GM08714 (cell line): ENCODE measurements around the gene TJAP1.

ENCODE experiments used
- H3K4me3 ChIP-seq: fragments of 200-500 bp; sonication (Bioruptor generic); 2 replicates; pipeline ENCODE4 v1.5.1; 2014; ENCODE audit warnings: mild to moderate bottlenecking, low read length, inconsistent platforms
- ZNF274 ChIP-seq: IDR thresholded peaks from 2 replicates; pipeline ENCODE4 v1.6.1; 2012; ENCODE audit warnings: mild to moderate bottlenecking, low read depth, low read length

Gene TJAP1

GRCh38 chr6:43477235-43478007, at the start of gene TJAP1:
TJAP1 (plus strand) TSS chr6:43477570; CDS start chr6:43499002, 21,432 bp downstream.
- peak within 1 kb of the TSS; percentile 87 for H3K4me3 ChIP-seq
- TF ChIP-seq ZNF274: no peak

GRCh38 chr6:43428112-43428570, 49.2 kb upstream of the TJAP1 start:
- TF ChIP-seq ZNF274: no peak
- H3K4me3 ChIP-seq: peak overlapping the region; percentile 69

DNA sequence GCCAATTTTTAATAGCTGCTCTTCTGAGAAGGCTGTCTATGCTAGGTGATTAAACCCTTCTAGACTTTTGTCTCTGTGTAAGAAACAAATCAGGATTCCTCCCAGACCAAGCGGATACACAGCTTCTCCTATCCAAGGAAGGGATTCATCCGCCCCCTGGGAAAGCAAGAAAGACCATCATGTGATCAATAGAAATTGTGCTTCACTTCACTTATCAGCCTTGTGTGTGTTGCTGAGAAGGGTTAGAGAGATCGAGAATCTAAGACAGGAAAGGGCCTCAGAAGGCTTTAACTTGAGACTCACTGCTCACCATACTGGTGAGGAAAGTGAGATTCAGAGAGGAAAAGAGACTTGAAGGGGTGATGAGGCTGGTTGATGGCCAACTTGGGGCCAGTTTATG, 48.5 kb upstream of the TJAP1 start:
- peak overlapping the region; percentile 69 for H3K4me3 ChIP-seq
- no peak for TF ChIP-seq ZNF274

DNA sequence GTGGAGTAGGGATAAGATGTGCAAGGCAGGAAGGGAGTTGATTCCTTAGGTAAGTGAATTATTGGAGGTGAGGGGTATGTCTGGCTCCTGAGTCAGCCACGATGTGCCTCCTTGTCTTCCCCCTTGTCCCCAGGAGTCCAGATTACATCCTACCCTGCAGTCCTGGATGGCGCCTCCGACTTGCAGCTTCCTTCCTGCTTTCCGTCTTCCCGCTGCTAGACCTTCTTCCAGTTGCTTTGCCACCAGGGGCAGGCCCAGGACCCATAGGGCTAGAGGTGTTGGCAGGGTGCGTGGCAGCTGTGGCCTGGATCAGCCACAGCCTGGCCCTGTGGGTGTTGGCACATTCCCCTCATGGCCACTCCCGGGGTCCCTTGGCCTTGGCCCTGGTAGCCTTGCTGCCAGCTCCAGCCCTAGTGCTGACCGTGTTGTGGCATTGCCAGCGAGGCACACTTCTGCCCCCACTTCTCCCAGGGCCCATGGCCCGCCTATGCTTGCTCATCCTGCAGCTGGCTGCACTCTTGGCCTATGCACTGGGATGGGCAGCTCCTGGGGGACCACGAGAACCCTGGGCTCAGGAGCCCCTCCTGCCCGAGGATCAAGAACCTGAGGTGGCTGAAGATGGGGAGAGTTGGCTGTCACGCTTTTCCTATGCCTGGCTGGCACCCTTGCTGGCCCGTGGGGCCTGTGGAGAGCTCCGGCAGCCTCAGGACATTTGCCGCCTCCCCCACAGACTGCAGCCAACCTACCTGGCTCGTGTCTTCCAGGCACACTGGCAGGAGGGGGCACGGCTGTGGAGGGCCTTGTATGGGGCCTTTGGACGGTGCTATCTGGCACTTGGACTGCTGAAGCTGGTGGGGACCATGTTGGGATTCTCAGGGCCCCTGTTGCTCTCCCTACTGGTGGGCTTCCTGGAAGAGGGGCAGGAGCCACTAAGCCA, 45.1 kb upstream of the TJAP1 start:
- no peak overlapping the region for H3K4me3 ChIP-seq

GRCh38 chr6:43433148-43433547, 44.2 kb upstream of the TJAP1 start:
- H3K4me3 ChIP-seq: no peak overlapping the region
- no peak for TF ChIP-seq ZNF274

More for the DNA sequence above, 45.1 kb upstream of the TJAP1 start:
- TF ChIP-seq ZNF274: no peak

DNA sequence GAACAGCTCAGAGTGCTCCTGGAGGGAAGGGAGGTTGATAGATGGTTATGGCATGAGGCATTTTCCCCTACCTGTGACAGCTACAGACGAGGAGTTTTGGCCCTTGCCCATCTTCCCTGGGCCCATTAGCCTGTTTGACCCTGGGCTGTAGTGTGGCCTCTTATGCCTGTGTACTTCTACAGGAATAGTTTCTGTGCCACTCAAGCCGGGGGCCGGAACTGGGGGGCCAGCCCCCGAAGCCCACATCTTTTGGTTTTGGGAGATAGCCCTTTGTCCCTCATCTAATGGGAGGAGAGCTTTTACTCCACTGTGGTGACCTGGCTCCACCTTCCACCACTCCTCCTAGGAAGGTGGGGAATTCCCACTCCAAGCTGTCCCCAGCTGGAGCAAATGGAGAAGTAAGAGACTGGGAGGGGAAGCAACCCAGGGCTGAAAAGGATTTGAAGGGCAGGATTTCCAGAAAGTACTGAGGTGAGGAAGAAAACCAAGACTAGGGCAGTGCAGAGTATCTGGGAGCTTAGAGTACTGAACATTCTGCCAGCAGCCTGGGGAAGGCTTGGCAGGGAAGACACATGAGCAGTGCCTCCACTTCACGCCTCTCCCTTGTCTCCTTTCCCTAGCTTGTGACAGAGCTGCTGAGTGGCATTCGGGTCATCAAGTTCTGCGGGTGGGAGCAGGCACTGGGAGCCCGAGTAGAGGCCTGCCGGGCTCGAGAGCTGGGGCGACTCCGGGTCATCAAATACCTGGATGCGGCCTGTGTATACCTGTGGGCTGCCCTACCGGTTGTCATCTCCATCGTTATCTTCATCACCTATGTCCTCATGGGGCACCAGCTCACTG, 43.1 kb upstream of the TJAP1 start:
- TF ChIP-seq ZNF274: no peak
- no peak overlapping the region for H3K4me3 ChIP-seq

DNA sequence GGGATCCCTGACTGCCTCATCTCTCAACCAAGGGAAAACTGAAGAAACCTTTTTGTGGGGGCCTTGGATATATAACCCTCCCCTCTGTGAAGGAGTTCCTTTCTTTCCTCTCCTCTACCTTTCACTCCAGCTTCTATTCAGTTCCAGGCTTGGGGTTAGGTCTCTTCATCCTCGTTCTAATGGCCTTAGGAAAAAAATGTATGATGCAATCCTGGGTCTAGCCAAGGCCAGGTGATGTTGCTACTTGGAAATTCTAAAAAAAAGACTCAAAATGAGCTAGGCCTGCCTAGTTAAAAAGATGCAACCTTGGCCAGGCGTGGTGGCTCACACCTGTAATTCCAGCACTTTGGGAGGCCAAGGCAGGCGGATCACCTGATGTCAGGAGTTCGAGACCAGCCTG, 42.4 kb upstream of the TJAP1 start:
- TF ChIP-seq ZNF274: no peak
- no peak overlapping the region for H3K4me3 ChIP-seq

DNA sequence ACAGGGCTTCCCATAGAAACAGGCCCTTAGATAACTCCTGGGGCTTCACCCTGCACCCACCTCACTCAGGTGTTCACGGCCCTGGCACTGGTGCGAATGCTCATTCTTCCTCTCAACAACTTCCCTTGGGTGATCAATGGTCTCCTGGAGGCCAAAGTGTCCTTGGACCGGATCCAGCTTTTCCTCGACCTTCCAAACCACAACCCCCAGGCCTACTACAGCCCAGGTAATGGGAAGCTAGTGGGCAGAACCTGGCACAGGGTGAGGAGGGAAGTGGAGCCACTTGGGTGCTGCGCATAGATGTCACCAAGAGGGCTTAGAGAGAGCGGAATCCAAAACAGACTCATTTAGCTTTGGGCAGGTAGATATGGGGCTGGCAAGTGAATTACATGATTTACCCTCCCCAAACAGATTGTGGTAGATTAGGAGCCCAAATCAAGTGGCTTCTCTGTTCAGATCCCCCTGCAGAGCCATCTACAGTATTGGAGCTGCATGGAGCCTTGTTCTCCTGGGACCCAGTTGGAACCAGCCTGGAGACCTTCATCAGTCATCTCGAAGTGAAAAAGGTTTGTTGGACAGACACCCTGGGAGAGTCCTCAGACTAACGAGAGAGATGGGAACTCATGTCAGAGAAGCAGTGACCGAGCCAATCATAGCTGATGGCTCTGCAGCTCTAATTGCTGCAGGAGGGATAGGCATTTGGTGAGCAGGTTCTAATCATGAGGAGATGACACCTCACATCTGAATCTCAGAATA, 41.5 kb upstream of the TJAP1 start:
- TF ChIP-seq ZNF274: no peak
- no peak overlapping the region for H3K4me3 ChIP-seq

DNA sequence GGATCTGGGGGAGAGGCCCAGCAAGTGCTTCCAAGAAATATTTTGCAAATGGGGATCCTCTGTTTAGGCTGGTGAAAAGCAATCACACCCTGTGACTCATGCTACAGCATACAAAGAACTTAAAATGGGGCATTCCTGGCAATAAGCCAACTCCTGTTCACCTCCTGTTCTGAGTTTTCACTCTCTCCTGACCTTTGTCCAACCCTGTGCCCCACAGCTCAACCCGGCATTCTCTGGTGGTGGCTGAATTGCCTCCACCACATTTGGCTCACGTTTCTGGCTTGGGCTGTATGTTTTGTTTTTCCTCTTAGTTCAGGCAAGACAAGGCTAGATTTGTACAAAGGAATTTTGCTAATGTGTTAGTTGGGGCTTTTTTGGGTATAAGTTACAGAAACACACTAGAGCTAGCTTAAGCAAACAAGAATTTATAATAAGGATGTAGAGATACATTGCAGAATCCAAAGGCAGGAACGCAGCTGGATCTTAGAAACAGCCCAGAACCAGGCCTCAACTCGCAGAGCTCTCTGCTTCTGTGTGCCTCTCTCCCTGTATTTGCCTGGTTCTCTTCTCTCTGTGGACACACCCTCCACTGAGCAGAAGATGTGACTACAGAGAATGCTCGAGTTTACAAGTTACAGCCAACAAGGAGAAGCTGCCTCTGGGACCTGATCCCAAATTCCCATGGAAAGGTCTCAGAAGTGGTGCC, 40.6 kb upstream of the TJAP1 start:
- TF ChIP-seq ZNF274: no peak
- H3K4me3 ChIP-seq: no peak overlapping the region

GRCh38 chr6:43437700-43438099, 39.7 kb upstream of the TJAP1 start:
- H3K4me3 ChIP-seq: no peak overlapping the region
- no peak for TF ChIP-seq ZNF274

- TF ChIP-seq ZNF274: no peak
- H3K4me3 ChIP-seq: no peak overlapping the region
These were observed 34.4 kb upstream of the TJAP1 start for GRCh38 chr6:43442935-43443334.

- TF ChIP-seq ZNF274: no peak
- no peak overlapping the region for H3K4me3 ChIP-seq
These were observed 33.3 kb upstream of the TJAP1 start for GRCh38 chr6:43444036-43444435.

GRCh38 chr6:43444582-43444981, 32.8 kb upstream of the TJAP1 start:
- TF ChIP-seq ZNF274: no peak
- no peak overlapping the region for H3K4me3 ChIP-seq

GRCh38 chr6:43445576-43445975, 31.8 kb upstream of the TJAP1 start:
- no peak overlapping the region for H3K4me3 ChIP-seq

More at GRCh38 chr6:43445576-43445975, 31.8 kb upstream of the TJAP1 start:
- no peak for TF ChIP-seq ZNF274
